B cell (primary cell): Measurements from ENCODE around the gene MYO10. TPM values are rescaled to one million over a fixed set of nuclear protein-coding genes. Genes with fewer than 3 reads are reported as not detected.

ENCODE experiments used
- ATAC-seq: fragments of 200-7000 bp; cut with Tn5 transposase; one replicate; pipeline ENCODE4 v1.10.0; 2021; ENCODE audit warnings: low read depth, mild to moderate bottlenecking, moderate number of reproducible peaks, moderate library complexity
- CTCF ChIA-PET: fragments of 350-600 bp; sonication (Branson Sonifier 250); formaldehyde crosslinking; loops from one replicate; lab custom pipeline; 2021; ENCODE audit warnings: antibody characterized with exemption, inconsistent platforms; lab: Charles Lee
- POLR2A ChIA-PET: fragments of 350-600 bp; sonication (Branson Sonifier 250); formaldehyde crosslinking; loops from one replicate; lab custom pipeline; 2021; ENCODE audit warnings: antibody characterized with exemption; lab: Charles Lee
- DNase-seq: peaks from one replicate; pipeline ENCODE4 v3.0.0; 2013
- H2AFZ ChIP-seq: 2 replicates; pipeline ENCODE4 v1.6.1; 2012; ENCODE audit warnings: mild to moderate bottlenecking, low read depth, low read length; ENCODE audit not compliant: insufficient read depth, poor library complexity, severe bottlenecking
- H3K27ac ChIP-seq, 2 donors: 1 replicate in 1 of 2; 2 replicates in 1 of 2; pipeline ENCODE4 v1.5.1; 2012 to 2013; ENCODE audit warnings: low read length in 2 of 2, mild to moderate bottlenecking in 2 of 2, moderate library complexity in 1 of 2
- H3K27me3 ChIP-seq, 4 experiments: fragments of 200-600 bp in 1 of 4; sonication (generic) in 1 of 4; replicated peaks in 1 of 4; 1 replicate in 2 of 4; 2 replicates in 2 of 4; pipeline versions ENCODE4 v1.6.1 to v1.7.0; 2013 to 2016; ENCODE audit warnings: low read length in 3 of 4, mild to moderate bottlenecking in 2 of 4, mixed read lengths in 1 of 4, moderate library complexity in 1 of 4; ENCODE audit not compliant: insufficient read depth in 4 of 4, control insufficient read depth in 3 of 4; ENCODE audit errors: control extremely low read depth in 1 of 4
- H3K36me3 ChIP-seq, 2 experiments: replicated peaks in 1 of 2; 1 replicate in 1 of 2; 2 replicates in 1 of 2; pipeline versions ENCODE4 v1.6.1 to v1.7.1; 2013; ENCODE audit warnings: low read length in 1 of 2; ENCODE audit not compliant: insufficient read depth in 2 of 2, control insufficient read depth in 1 of 2; ENCODE audit errors: control extremely low read depth in 1 of 2, extremely low read depth in 1 of 2
- H3K4me1 ChIP-seq, 2 donors: fragments of 200-600 bp in 1 of 2; sonication (generic) in 1 of 2; 1 replicate in 1 of 2; 2 replicates in 1 of 2; pipeline versions ENCODE4 v1.5.1 to v1.6.1; 2013 to 2017; ENCODE audit warnings: low read length in 2 of 2; ENCODE audit not compliant: control insufficient read depth in 2 of 2, insufficient read depth in 2 of 2
- H3K4me2 ChIP-seq: replicated peaks from 2 replicates; pipeline ENCODE3; 2012; ENCODE audit warnings: mild to moderate bottlenecking, low read depth, low read length; ENCODE audit not compliant: poor library complexity, severe bottlenecking
- H3K4me3 ChIP-seq, 5 experiments: fragments of 200-600 bp in 1 of 5; sonication (generic) in 1 of 5; 1 replicate in 3 of 5; 2 replicates in 2 of 5; pipeline versions ENCODE4 v1.5.1 to v1.7.0; 2011 to 2016; ENCODE audit warnings: low read length in 4 of 5, mild to moderate bottlenecking in 4 of 5, low read depth in 2 of 5, control low read depth in 1 of 5, moderate library complexity in 1 of 5; ENCODE audit not compliant: insufficient read depth in 1 of 5; ENCODE audit errors: control extremely low read depth in 1 of 5, extremely low read depth in 1 of 5
- H3K79me2 ChIP-seq: fragments of 200-600 bp; sonication (generic); one replicate; pipeline ENCODE4 v1.6.0; 2016; ENCODE audit warnings: low read length; ENCODE audit not compliant: control insufficient read depth, insufficient read depth
- H3K9ac ChIP-seq: fragments of 200-600 bp; sonication (generic); 2 replicates; pipeline ENCODE4 v1.6.1; 2017; ENCODE audit warnings: mild to moderate bottlenecking, low read length, moderate library complexity
- H3K9me3 ChIP-seq, 3 donors: one replicate each; pipeline versions ENCODE4 v1.6.1 to v1.7.1; 2013; ENCODE audit warnings: low read length in 2 of 3; ENCODE audit not compliant: control insufficient read depth in 2 of 3, insufficient read depth in 1 of 3; ENCODE audit errors: control extremely low read depth in 1 of 3
- H4K20me1 ChIP-seq: 2 replicates; pipeline ENCODE4 v1.6.0; 2012; ENCODE audit warnings: mild to moderate bottlenecking, low read length; ENCODE audit not compliant: insufficient read depth, control insufficient read depth, poor library complexity, severe bottlenecking
- H3K27ac Mint-ChIP-seq: one replicate; pipeline ENCODE4 v1.8.0; 2021; ENCODE audit warnings: mixed read lengths
- H3K27me3 Mint-ChIP-seq: one replicate; pipeline ENCODE4 v1.8.0; 2021; ENCODE audit warnings: mixed read lengths
- H3K4me1 Mint-ChIP-seq: one replicate; pipeline ENCODE4 v1.8.0; 2021; ENCODE audit warnings: mixed read lengths
- H3K4me3 Mint-ChIP-seq: one replicate; pipeline ENCODE4 v1.8.0; 2021; ENCODE audit warnings: mixed read lengths
- H3K9me3 Mint-ChIP-seq: one replicate; pipeline ENCODE4 v1.8.0; 2022; ENCODE audit warnings: mixed read lengths; ENCODE audit not compliant: insufficient read depth
- CTCF ChIP-seq: fragments of 200-600 bp; IDR thresholded peaks from one replicate; pipeline ENCODE4 v1.8.0; 2022; ENCODE audit warnings: antibody characterized with exemption, mild to moderate bottlenecking
- EZH2 ChIP-seq: IDR thresholded peaks from 2 replicates; pipeline ENCODE4 v1.6.1; 2012; ENCODE audit warnings: borderline replicate concordance, low read depth, mild to moderate bottlenecking, moderate library complexity, low read length; ENCODE audit not compliant: insufficient read depth, poor library complexity, severe bottlenecking
- WGBS: methylation state at CpG from one replicate; pipeline ENCODE4 v1.1.5; 2013; ENCODE audit warnings: missing lambda C conversion rate; ENCODE audit not compliant: insufficient coverage; 5-methylcytosine and 5-hydroxymethylcytosine counted together
- intact Hi-C: fragments of 100-400 bp; cut with micrococcal nuclease; formaldehyde crosslinking; loops from one replicate; pipeline ENCODE4 v1.10.0; 2022
- polyA plus RNA-seq: library from polyadenylated mRNA; depleted of rRNA; stranded (reverse); fragments of >200 nt; gene quantifications from 2 replicates; pipeline ENCODE4 v1.2.3, GENCODE V29; 2012
- total RNA-seq, 2 donors: library from RNA; stranded (reverse); fragments of 120-200 nt in 1 of 2; gene quantifications; 1 replicate in 1 of 2; 2 replicates in 1 of 2; pipeline versions ENCODE4 v1.2.3 to v1.2.4, GENCODE V29; 2013 to 2022

Gene MYO10
- total and polyA plus RNA-seq, 2 donors (not counting 1 experiment from before 2014, with no cell fraction given) = 0.10 TPM; not detected in 1

GRCh38 chr5:16865151-16865550 is 70.9 kb downstream of the MYO10 start:
- H3K9me3 Mint-ChIP-seq = no peaks in the 10 kb centered on the region
- no peaks in the 10 kb centered on the region for H3K79me2 ChIP-seq
- H3K27ac ChIP-seq = no peak overlapping the region
- H3K4me3 Mint-ChIP-seq = no peak overlapping the region
- ATAC-seq = no peak
- H3K4me1 ChIP-seq = no peaks in the 10 kb centered on the region
- POLR2A ChIA-PET = no interaction called here
- no peaks in the 10 kb centered on the region for H4K20me1 ChIP-seq
- H3K36me3 ChIP-seq = no peaks in the 10 kb centered on the region
- no peak overlapping the region for H3K9ac ChIP-seq
- no peaks in the 10 kb centered on the region for H3K27me3 Mint-ChIP-seq
- CTCF ChIA-PET = no interaction called here
- peaks cover 0 to 4% (median 0%) of the 10 kb centered on the region in 3 donors for H3K9me3 ChIP-seq
- no peak overlapping the region for H3K27ac Mint-ChIP-seq
- intact Hi-C loops = no loop called here
- H3K4me2 ChIP-seq = no peak overlapping the region
- no peaks in the 10 kb centered on the region for H3K4me1 Mint-ChIP-seq
- WGBS = 100% methylated on average over 5 of the region's 8 CpGs
- no peak overlapping the region for H2AFZ ChIP-seq
- H3K4me3 ChIP-seq = no peak overlapping the region
- TF ChIP-seq EZH2 (no peak), CTCF (no peak)
- H3K27me3 ChIP-seq = no peaks in the 10 kb centered on the region
- no peak for DNase-seq

- POLR2A ChIA-PET = no interaction called here
- no peaks in the 10 kb centered on the region for H3K27me3 Mint-ChIP-seq
- no peak overlapping the region for H3K27ac Mint-ChIP-seq
These were observed 71.4 kb downstream of the MYO10 start for GRCh38 chr5:16864631-16865131.

More at GRCh38 chr5:16864631-16865131, 71.4 kb downstream of the MYO10 start:
- ATAC-seq (no peak), DNase-seq (no peak)
- intact Hi-C loops = no loop called here
- Histone ChIP-seq H3K4me3 (no peak overlapping the region), H3K4me1 (no peaks in the 10 kb centered on the region), H3K27ac (no peak overlapping the region), H3K9me3 (peaks cover 0 to 6% (median 0%) of the 10 kb centered on the region in 3 donors), H3K36me3 (no peaks in the 10 kb centered on the region), H3K9ac (no peak overlapping the region), H3K79me2 (no peaks in the 10 kb centered on the region), H3K27me3 (no peaks in the 10 kb centered on the region), H4K20me1 (no peaks in the 10 kb centered on the region), H2AFZ (no peak overlapping the region), H3K4me2 (no peak overlapping the region)
- TF ChIP-seq EZH2 (no peak), CTCF (no peak)
- WGBS = 87% methylated on average over 3 of the region's 4 CpGs
- no peak overlapping the region for H3K4me3 Mint-ChIP-seq
- CTCF ChIA-PET = interaction anchor here (0.7 kb wide), 1 partner anchor 246 kb away, joined by 4 read pairs; no protein-coding TSS in a partner anchor
- H3K9me3 Mint-ChIP-seq = no peaks in the 10 kb centered on the region
- H3K4me1 Mint-ChIP-seq = no peaks in the 10 kb centered on the region
